ENCODE results near the gene SRRD. TPM values are rescaled to one million over a fixed set of nuclear protein-coding genes. Genes with fewer than 3 reads are reported as not detected.
"Not testable (repeated sequence)": the region's sequence is repeated elsewhere in the genome, so short reads cannot be mapped to it uniquely, and the experiment has no call there.

SRRD gene
- polyA plus RNA-seq, 3 donors = 33.2 to 35.3 (median 33.8) TPM

DNA sequence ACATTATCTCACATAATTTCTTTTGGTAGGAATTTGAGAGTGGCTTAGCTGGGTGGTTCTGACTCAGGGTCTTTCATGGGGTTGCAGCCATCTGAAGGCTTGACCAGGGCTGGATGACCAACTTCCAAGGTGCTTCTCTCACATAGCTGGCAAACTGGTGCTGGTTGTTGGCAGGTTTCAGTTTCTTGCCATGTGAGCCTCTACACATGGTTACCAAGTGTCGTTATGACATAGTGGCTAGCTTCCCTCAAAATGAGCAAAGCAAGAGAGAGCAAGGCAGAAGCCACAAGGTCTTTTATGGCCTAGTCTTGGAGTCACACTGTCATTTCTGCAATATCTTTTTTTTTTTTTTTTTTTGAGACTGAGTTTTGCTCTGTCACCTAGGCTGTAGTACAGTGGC is 32.8 kb downstream of the SRRD start:
- no peak for DNase-seq (ENCODE audit: low read depth in 3 of 3, low spot score in 2 of 3)

DNA sequence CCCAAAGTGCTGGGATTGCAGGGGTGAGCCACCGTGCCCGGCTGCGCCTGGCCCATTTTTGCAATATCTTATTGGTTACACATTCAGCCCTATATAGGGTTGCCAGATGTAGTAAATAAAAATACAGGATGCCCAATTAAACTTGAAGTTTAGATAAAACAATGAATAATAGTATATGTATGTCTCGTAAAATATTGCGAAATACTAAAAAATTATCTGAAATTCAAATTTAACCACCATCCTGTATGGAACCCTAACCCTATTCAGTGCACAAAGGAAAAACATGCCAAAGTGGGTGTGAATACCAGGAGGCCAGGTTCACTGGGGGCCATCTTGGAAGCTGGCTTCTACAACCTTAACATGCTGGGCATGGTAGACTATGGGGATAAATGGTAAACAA is 33.8 kb downstream of the SRRD start:
- no peak for DNase-seq (ENCODE audit: low read depth in 3 of 3, low spot score in 2 of 3)

DNA sequence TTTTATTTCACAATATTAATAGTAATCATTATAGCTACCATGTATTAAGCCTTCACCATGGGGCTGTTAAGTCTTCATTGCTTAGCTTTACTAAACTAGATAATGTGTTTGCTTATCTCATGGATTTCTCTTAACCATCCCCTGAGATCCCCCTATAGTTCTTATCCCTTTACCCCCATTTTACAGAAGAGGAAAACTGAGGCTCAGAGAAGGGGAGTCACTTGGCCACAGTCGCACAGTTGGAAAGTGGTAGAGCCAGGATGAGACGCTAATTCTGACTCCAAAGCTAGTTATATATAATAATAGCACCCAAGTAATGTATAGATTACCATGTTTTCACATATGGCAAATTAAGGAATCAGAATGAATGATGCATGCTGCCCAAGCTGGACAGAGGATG is 38.3 kb downstream of the SRRD start:
- no peak for DNase-seq (ENCODE audit: low read depth in 3 of 3, low spot score in 2 of 3)

DNA sequence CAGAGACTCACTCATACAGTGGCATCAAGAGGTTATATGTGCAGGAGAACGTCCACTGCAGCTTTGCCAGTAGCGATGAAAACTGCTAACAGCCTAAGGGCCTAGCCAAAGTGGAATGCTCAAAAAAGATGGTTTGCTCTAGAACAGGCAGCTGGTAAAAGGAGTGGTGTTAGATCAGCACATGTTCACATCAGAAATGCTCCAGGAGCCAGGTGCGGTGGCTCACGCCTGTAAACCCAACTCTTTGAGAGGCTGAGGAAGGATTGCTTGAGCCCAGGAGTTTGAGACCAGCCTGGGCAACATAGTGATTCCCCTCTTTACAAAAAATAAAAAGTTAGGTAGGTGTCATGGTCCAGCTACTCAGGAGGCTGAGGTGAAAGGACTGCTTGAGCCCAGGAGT is 38.9 kb downstream of the SRRD start:
- no peak for DNase-seq (ENCODE audit: low read depth in 3 of 3, low spot score in 2 of 3)

DNA sequence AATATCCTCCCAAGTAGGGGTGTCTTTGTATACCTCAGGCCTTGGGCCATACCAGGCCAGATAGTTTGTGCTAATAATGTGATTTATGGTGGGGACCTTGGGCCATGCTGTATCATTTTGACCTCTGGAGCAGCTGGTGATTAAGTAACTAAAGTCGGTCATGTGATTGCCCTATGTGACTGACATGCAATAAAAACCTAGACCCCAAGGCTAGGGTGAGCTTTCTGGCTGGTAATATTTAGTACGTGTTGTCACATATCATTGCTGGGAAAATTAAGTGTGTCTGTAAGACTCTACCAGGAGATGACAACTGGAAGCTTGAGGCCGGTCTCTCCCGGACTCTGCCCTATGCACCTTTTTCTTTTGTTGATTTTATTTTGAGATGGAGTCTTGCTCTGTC is 41.2 kb downstream of the SRRD start:
- DNase-seq (ENCODE audit: low read depth in 3 of 3, low spot score in 2 of 3) = no peak

DNA sequence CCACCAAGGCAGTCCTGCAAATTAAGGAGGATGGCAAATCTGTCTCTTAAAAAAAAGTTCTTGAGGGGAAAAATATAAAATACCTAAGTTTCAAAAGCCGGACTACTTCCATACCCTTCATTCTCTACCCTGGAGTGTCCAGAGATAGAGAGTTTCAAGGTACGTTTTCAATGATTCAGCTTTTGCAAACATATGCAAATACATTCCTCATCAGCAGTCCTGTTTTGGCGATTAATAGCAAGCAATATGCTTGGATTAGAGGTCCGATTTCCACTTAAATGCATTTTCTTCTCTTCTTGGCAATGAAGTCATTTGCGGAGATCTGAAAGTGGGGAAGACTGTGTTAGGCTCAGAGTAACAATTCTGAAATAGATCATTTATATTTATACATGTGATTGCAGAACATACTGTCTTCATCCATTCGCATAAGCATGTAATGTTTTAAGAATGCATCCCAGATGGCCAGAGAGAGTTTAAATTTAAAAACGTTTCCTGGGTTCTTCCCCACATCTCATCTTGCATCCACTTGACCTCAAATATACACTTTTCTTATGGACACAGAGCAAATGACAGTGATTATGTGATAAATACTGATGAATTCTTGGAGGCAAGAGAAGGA is 42.4 kb downstream of the SRRD start:
- DNase-seq (ENCODE audit: low read depth in 3 of 3, low spot score in 2 of 3) = no peak

DNA sequence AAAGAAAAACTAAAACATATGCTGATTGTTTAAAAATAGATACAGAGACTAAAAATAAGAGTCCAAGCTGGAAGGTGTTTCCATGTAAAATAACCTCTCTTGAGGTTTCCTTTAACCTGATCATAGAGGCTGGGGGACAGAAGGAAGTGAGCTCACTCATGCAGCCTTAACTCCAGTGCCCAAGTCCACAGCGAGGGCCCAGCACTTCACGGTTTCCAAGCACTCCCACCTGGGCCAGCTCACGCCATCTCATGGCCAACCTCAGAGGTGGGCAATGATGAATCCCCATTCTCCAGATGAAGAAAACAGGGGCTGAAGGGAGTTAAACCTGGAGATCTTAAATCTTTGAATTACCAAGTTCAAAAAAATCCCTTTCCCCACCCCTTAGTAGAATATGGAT is 43.5 kb downstream of the SRRD start:
- DNase-seq (ENCODE audit: low read depth in 3 of 3, low spot score in 2 of 3) = no peak

DNA sequence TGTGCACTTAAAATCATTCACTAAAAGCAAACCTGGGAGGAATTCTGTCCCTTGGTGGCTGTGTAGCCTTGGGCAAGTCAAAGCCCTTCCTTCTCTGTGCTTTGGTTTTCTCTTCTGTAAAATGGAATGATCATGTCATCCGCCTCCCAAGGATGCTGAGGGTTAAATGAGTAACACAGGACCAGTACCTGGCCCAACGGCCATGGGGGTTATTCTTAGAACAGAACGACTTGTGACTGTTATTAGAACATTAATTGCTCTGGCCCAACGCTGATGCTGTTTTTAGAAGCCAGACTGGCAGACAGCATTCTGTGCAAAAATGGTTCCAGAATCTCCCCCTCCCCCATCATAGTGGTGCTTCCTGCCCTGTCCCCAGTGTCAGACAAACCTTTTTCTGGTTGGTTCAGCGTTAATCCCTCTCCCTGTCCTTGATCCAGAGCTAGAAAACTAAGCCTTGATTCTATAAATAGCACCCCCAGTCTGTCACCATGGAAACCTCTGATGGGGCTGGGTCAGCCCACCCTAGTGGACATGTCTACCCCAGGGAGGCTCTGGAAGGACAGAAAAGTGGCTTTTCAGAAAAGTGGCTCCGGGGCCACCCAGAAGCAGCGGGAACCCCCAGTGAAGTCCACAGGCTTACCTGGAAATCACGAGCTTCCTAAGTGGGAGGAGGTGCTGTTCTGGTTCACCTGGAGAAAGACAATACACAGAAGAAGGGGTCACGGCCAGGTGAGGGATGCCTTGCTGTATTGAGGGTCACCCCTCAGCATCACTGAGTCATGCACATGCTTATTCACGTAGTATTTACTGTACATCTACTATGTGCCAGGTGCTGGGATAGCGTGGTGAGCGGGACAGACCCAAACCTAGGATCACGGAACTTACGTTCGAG is 44.1 kb downstream of the SRRD start:
- DNase-seq (ENCODE audit: low read depth in 3 of 3, low spot score in 2 of 3) = no peak

DNA sequence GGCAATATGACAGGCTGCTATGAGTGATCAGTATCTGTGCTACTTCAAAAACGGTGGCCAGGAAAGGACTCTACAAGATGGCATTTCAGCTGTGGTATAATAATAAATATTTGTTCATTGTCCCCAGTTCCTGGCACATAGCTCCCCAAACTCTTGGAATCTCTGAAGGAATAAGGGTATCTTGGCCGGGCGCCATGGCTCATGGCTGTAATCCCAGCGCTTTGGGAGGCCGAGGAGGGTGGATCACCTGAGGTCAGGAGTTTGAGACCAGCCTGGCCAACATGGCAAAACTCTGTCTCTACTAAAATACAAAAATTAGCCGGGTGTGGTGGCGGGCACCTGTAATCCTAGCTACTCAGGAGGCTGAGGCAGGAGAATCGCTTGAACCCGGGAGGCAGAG is 44.8 kb downstream of the SRRD start:
- not testable (repeated sequence) for DNase-seq (ENCODE audit: low read depth in 3 of 3, low spot score in 2 of 3)

DNA sequence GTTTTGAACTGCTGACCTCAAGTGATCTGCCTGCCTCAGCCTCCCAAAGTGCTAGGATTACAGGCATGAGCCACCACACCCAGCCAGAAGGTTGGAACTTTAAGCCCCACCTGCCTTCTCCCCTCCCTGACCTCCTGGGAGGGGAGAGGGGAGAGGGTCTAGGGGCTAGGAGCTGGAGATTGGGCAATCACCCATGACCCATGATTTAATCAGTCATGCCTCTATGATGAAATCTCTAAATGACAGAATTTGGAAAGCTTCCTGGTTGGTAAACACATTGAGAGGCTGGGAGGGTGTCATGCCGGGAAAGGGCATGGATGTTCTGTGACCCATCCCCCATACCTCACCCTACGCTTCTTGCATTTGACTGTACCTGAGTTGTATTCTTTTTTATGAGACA is 45.7 kb downstream of the SRRD start:
- no peak for DNase-seq (ENCODE audit: low read depth in 3 of 3, low spot score in 2 of 3)

DNA sequence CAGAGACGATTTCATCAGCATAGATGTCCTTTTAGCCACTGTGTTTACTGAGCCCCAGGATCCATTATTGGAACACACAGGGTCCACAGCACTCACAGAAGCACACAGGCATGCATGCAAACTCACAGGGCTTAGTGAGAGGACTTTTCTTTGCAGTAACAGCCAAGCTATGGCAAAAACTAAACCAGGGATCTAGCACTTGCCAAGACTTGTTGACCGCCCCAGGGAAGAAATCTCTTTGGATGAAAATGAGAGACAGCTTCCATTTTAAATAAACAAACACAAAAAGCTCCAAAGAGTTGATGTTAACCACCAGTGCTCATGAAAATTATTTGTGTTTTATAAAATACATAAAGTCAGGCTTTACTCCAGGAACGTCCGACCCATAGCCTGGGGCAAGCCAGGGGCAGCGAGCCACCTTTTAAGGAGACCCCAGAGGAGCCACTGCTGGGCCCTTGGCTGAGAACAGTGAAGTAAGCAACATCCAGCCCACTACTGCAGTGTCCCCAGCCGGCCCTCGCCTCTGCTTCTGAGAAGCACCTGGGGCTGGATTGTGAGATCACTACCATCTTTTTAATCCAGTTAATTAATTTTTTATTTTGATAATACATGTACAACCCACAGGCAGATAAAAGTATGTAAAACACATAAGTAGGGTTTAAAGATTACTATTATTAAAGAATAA is 50.6 kb downstream of the SRRD start:
- DNase-seq (ENCODE audit: low read depth in 3 of 3, low spot score in 2 of 3) = no peak

DNA sequence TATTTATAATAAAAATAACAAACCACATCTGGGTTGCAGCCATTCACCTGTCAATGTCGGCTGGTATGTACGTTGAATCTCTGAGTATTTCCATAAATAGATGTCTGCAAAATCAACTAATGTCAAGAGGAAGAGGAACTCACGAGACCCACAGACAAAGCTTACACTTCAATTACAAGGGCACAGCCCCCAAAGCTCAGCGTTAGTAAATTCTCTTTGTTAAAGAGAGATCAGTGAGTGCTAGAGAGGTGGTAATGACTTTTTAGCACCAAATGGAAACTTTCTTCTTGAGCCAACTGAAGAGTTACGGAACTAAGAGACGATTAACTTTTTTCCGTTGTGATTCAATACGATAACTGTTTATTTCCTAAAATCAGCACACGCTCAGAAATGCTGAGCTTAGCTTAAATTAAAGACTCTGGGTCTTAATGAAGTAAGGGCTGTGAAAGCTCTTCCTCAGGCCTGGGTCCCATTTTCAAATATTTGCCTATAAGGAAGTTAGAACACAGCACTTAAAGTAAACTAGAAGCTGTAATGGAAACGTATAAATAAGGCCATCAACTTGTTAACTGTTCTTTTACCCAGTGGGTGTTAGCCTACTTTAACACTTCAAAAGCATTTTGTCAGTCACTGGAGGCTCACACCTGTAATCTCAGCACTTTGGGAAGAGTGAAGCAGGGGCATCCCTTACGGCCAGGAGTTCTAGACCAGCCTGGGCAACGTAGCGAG is 51.4 kb downstream of the SRRD start:
- DNase-seq (ENCODE audit: low read depth in 3 of 3, low spot score in 2 of 3) = no peak

DNA sequence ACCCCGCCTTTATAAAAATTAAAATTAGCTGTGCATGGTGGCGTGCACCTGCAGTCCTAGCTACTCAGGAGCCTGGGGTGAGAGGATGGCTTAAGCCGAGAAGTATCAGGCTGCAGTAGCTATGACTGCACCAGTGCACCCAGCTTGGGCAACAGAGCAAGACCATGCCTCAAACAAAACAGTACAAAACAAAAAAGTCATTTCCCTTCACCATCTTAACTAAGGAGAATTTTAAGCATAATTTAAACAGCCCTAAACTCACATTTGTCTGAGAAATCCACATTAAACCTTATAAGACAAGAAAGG is 51.9 kb downstream of the SRRD start:
- DNase-seq (ENCODE audit: low read depth in 3 of 3, low spot score in 2 of 3) = no peak

DNA sequence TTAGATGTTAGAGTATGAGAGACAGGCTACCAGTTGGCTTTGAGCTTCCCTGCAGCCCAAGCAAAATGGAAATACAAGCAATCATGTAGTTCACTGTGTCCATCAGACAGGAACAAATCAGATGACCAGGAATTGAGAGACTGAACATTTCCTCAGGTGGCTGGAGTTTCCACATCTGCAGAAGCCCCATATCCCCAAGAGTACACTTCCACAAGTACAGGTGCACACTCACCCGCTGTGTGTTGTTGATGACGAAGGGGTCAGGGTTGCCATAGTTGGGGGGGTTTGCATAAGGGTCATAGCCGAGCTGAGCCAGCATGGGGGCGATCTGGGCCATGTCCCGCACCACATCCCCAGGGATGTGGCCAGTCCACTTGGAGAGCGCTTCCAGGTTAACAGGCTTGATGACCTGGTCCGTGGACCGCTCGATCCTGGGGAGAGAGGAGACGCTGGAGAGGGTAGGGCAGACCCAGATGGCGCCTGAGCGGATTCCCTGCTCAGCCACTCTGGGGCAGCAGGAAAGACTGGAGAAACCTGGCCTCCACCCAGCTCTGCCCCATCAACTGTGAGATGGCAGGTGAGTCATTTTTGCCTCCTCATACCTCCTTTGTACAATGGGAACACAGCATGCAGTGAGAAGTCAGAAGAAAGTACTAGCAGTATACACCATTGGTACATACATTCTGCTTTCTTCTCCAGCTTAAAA is 52.5 kb downstream of the SRRD start:
- no peak for DNase-seq (ENCODE audit: low read depth in 3 of 3, low spot score in 2 of 3)

DNA sequence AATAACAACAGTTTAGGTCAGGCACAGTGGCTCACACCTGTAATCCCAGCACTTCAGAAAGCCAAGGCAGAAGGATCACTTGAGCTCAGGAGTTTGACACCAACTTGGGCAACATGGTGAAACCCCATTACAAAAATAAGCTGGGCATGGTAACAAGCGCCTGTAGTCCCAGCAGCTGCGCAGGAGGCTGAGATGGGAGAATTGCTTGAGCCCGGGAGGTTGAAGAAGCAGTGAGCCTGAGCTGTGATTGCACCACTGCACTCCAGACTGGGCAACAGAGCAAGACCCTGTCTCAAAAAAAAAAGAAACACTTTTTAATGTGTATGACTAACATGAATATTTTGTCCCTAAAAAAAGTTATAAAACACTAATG is 53.1 kb downstream of the SRRD start:
- no peak for DNase-seq (ENCODE audit: low read depth in 3 of 3, low spot score in 2 of 3)

DNA sequence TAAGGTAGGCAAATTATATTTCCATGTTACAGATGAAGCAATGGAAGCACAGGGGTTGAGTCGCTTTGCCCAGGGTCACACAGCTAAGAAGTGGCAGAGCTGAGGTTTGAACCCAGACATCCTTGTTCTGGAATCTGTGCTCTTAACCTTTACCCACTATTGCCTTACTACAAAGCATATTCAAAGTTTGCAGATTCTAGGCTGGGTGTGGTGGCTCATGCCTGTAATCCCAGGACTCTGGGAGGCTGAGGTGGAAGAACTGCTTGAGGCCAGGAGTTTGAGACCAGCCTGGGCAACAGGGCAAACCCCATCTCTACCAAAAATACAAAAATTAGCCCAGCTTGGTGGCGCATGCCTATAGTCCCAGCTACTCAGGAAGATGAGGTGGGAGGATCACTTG is 56.4 kb downstream of the SRRD start:
- no peak for DNase-seq (ENCODE audit: low read depth in 3 of 3, low spot score in 2 of 3)

DNA sequence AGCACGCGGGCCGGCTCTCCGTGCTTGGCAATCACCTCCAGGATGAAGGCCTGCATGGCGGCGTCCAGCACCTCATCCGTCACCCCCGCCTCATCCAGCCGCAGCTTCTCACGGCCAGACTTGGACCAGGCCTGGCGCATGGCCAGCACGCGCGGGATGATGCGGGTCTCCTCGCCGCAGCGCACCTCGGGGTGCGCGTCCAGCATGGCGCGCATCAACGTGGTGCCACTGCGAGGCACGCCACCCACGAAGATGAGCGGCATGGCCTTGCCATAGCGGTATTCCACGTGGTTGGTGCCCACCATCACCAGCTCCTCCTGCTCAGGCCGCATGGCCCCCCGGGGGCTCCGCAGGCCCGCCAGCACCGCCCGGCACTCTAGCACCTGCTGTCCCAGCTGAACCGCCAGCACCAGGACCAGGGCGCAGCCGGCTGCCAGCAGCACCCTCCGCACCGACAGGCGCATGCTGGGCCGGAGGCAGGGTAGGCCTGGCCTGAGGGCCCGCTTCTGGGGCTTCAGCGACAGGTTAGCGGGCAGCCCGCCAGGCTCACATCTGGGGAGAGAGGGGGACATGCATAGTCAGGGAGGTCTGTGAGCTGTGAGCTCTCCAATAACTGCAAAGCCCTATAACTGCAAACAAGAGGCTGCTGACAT is 57.6 kb downstream of the SRRD start:
- DNase-seq (ENCODE audit: low read depth in 3 of 3, low spot score in 2 of 3) = no peak

DNA sequence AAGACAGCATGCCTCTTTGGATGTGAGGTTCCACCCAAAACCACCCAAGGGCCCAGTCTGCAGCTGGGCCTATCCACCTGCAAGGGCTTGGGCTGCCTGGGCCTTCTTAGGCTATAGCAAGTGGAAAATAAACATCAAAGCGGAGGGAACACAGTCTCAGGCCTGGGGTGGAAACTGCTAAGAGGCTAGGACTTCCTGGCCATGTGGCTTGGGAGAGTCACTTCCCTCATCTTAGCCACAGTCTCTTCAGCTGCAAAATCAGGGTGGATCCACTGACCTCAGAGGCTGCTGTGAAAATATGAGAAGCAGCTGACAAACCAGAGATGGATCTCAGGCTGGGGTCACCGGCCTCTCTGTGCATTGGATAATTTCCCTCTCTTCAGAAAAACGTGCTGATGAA is 59.2 kb downstream of the SRRD start:
- no peak for DNase-seq (ENCODE audit: low read depth in 3 of 3, low spot score in 2 of 3)

Data from right renal cortex interstitium (tissue), 3 donors.